GM18511 (cell line): Measurements from ENCODE around the gene FBXO17.

Experiments used
- ATAC-seq: cut with Tn5 transposase; IDR thresholded peaks from one replicate; pipeline ENCODE4 v1.9.1; 2021; ENCODE audit warnings: mild to moderate bottlenecking, moderate library complexity; ENCODE audit not compliant: unreplicated experiment

FBXO17 gene

GRCh38 chr19:38894968-38895367 lies 80.6 kb downstream of the FBXO17 start:
- no peak for ATAC-seq

DNA sequence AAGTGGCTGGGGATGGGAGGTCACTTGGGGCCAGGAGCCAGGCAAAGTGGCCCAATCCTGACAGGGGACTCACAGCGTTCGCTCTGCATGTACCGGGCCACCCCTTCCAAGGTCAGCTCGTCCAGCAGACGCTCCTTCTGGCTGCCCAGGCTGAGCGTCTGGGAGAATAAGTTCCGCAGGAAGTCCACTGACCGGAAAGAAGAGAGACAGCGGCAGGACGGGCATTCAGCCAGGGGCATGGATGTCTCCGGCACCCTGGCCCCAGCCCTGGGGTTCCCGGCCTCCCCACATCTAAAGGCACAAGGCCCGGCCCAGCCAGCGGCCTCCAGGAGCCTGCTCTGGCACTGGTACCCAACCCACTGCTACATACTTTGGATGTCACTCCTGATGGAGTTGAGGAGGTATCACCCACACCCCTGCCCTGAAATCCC lies 82.2 kb downstream of the FBXO17 start:
- no peak for ATAC-seq

DNA sequence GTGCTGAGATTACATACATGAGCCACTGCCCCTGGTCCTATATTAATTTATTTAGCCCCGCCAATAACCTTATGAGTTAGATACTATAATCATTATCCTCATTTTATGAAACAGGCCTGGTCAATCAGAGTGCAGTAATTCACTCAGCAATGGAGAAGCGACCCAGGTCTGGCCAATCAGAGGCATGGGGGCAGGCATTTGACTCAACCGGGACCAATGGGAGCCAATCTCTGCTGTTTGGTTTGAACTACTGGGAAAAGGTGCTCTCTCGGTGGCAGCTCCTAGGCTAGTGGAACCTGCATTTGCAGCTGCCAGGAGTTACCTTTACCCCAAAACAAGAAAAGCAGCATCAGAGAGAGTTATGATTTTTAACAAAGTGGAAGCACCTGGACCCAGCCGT lies 82.7 kb downstream of the FBXO17 start:
- no peak for ATAC-seq

DNA sequence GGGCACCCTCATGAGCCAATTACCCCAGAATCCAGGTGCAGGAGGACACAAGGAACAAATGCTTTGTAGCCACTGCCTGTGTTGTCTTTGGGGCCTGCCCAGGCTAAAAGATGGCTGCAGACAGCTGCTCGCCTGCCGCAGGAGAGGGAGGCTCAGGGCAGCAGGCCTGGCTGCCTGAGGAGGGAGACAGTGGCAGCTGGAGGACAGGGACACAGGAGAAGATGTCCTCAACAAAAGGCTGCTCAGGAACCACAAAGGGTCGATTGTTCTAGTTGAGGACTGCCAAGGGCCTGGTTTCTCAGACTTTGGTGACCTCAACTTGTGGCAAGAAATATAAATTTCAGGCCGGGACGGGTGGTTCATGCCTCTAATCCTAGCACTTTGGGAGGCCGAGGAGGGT lies 83.8 kb downstream of the FBXO17 start:
- no peak for ATAC-seq
